IMR-90 (cell line): Measurements from ENCODE around the gene KLK8. TPM values are rescaled to one million over a fixed set of nuclear protein-coding genes. Genes with fewer than 3 reads are reported as not detected.

Experiments
- ATAC-seq: fragments of 200-7000 bp; cut with Tn5 transposase; 2 replicates; pipeline ENCODE4 v1.9.1; 2020; ENCODE audit warnings: low read depth, mild to moderate bottlenecking, moderate library complexity
- BruUV-seq: library from RNA; stranded (reverse); fragments of 400-500 nt; replicated peaks from 2 replicates; lab custom pipeline; 2021; lab: Mats Ljungman, UMichigan
- CTCF ChIA-PET: fragments of 300-600 bp; formaldehyde crosslinking; extraction: SDS; loops from one replicate; lab custom pipeline; 2021; ENCODE audit warnings: antibody characterized with exemption; lab: Yijun Ruan, JAX
- POLR2A ChIA-PET: fragments of 300-600 bp; sonication (Branson Sonifier 250); formaldehyde crosslinking; loops from one replicate; lab custom pipeline; 2022; ENCODE audit warnings: antibody characterized with exemption; ENCODE audit not compliant: unreplicated experiment; lab: Charles Lee
- DNase-seq: peaks from one replicate; pipeline ENCODE4 v3.0.0; 2013
- H2AFZ ChIP-seq: replicated peaks from 2 replicates; pipeline ENCODE3; 2013; ENCODE audit warnings: low read length, mild to moderate bottlenecking; ENCODE audit not compliant: poor library complexity
- H2AK5ac ChIP-seq: 2 replicates; pipeline ENCODE4 v1.6.1; 2013; ENCODE audit warnings: low read depth, low read length, inconsistent platforms
- H2AK9ac ChIP-seq: replicated peaks from 2 replicates; pipeline ENCODE3; 2013; ENCODE audit warnings: mild to moderate bottlenecking, low read depth, low read length, moderate library complexity; ENCODE audit not compliant: poor library complexity
- H2BK120ac ChIP-seq: 2 replicates; pipeline ENCODE4 v1.6.1; 2013; ENCODE audit warnings: low read depth, low read length, inconsistent platforms
- H2BK15ac ChIP-seq: 3 replicates; pipeline ENCODE4 v1.6.1; 2013; ENCODE audit warnings: low read depth, low read length, inconsistent platforms
- H2BK20ac ChIP-seq: 2 replicates; pipeline ENCODE4 v1.6.1; 2013; ENCODE audit warnings: low read depth, mild to moderate bottlenecking, inconsistent platforms, low read length, moderate library complexity
- H2BK5ac ChIP-seq: 2 replicates; pipeline ENCODE4 v1.6.1; 2013; ENCODE audit warnings: mild to moderate bottlenecking, low read depth, low read length, inconsistent platforms; ENCODE audit not compliant: poor library complexity, severe bottlenecking
- H3K14ac ChIP-seq: replicated peaks from 2 replicates; pipeline ENCODE4 v1.6.1; 2013; ENCODE audit warnings: low read depth, low read length, inconsistent platforms
- H3K18ac ChIP-seq: 2 replicates; pipeline ENCODE4 v1.6.1; 2013; ENCODE audit warnings: low read depth, low read length, control low read depth
- H3K23ac ChIP-seq: 2 replicates; pipeline ENCODE4 v1.6.1; 2013; ENCODE audit warnings: low read depth, low read length, inconsistent platforms
- H3K27ac ChIP-seq: 2 replicates; pipeline ENCODE4 v1.5.1; 2013; ENCODE audit warnings: mild to moderate bottlenecking, control low read depth, low read length; ENCODE audit not compliant: insufficient read depth
- H3K27me3 ChIP-seq: 2 replicates; pipeline ENCODE4 v1.6.1; 2013; ENCODE audit warnings: low read length; ENCODE audit not compliant: control insufficient read depth, insufficient read depth
- H3K36me3 ChIP-seq: 2 replicates; pipeline ENCODE4 v1.6.1; 2013; ENCODE audit warnings: low read length, mixed read lengths; ENCODE audit not compliant: control insufficient read depth, insufficient read depth
- H3K4ac ChIP-seq: 2 replicates; pipeline ENCODE4 v1.6.1; 2013; ENCODE audit warnings: low read depth, low read length, inconsistent platforms
- H3K4me1 ChIP-seq: 2 replicates; pipeline ENCODE4 v1.6.1; 2013; ENCODE audit warnings: low read length, mixed read lengths; ENCODE audit not compliant: control insufficient read depth, insufficient read depth
- H3K4me2 ChIP-seq: 2 replicates; pipeline ENCODE4 v1.6.1; 2013; ENCODE audit warnings: low read depth, mild to moderate bottlenecking, control low read depth, low read length, moderate library complexity
- H3K4me3 ChIP-seq: 2 replicates; pipeline ENCODE4 v1.5.1; 2013; ENCODE audit warnings: low read depth, mild to moderate bottlenecking, control low read depth, low read length, moderate library complexity; ENCODE audit not compliant: insufficient read depth
- H3K56ac ChIP-seq: 2 replicates; pipeline ENCODE4 v1.6.1; 2013; ENCODE audit warnings: low read length, inconsistent platforms; ENCODE audit not compliant: insufficient read depth; ENCODE audit errors: extremely low read depth
- H3K79me1 ChIP-seq, 2 experiments: 2 replicates each; pipeline ENCODE4 v1.6.1; 2013; ENCODE audit warnings: low read length in 2 of 2, inconsistent platforms in 1 of 2, low read depth in 1 of 2
- H3K9ac ChIP-seq: 2 replicates; pipeline ENCODE4 v1.6.1; 2013; ENCODE audit warnings: low read depth, low read length, control low read depth
- H3K9me1 ChIP-seq: 2 replicates; pipeline ENCODE4 v1.6.1; 2013; ENCODE audit warnings: low read length, inconsistent platforms; ENCODE audit not compliant: insufficient read depth
- H3K9me3 ChIP-seq: 2 replicates; pipeline ENCODE4 v1.6.1; 2013; ENCODE audit warnings: low read length; ENCODE audit not compliant: control insufficient read depth, insufficient read depth
- H4K20me1 ChIP-seq: 2 replicates; pipeline ENCODE4 v1.6.1; 2013; ENCODE audit warnings: low read length, inconsistent platforms; ENCODE audit not compliant: insufficient read depth
- H4K5ac ChIP-seq: 2 replicates; pipeline ENCODE4 v1.6.1; 2013; ENCODE audit warnings: mild to moderate bottlenecking, low read depth, low read length, control low read depth
- H4K8ac ChIP-seq, 2 experiments: 2 replicates each; pipeline ENCODE4 v1.6.1; 2013; ENCODE audit warnings: low read depth in 2 of 2, low read length in 2 of 2, control low read depth in 1 of 2, inconsistent platforms in 1 of 2
- H4K91ac ChIP-seq: 2 replicates; pipeline ENCODE4 v1.6.1; 2013; ENCODE audit warnings: low read depth, low read length, inconsistent platforms; ENCODE audit not compliant: insufficient read depth
- BHLHE40 ChIP-seq: fragments of 150-350 bp; IDR thresholded peaks from 2 replicates; pipeline ENCODE4 v1.6.1; 2016; ENCODE audit warnings: mild to moderate bottlenecking, low read depth, low read length
- CEBPB ChIP-seq: IDR thresholded peaks from 2 replicates; pipeline ENCODE4 v1.6.1; 2012; ENCODE audit warnings: low read depth, low read length, improper control_type of control experiment
- CHD1 ChIP-seq: IDR thresholded peaks from 2 replicates; pipeline ENCODE4 v1.6.1; 2012; ENCODE audit warnings: low read depth, low read length, improper control_type of control experiment
- CTCF ChIP-seq: conservative IDR thresholded peaks from 2 replicates; pipeline ENCODE4 v1.5.1; 2012; ENCODE audit warnings: mild to moderate bottlenecking, low read depth, low read length, improper control_type of control experiment
- ELK1 ChIP-seq: fragments of 150-350 bp; IDR thresholded peaks from 2 replicates; pipeline ENCODE4 v1.6.1; 2016; ENCODE audit warnings: low read depth, mild to moderate bottlenecking, low read length, moderate library complexity, borderline replicate concordance
- FOS ChIP-seq: fragments of 150-350 bp; IDR thresholded peaks from 2 replicates; pipeline ENCODE4 v1.6.1; 2016; ENCODE audit warnings: low read depth, low read length
- MAFK ChIP-seq: IDR thresholded peaks from 2 replicates; pipeline ENCODE4 v1.6.1; 2012; ENCODE audit warnings: low read depth, low read length, improper control_type of control experiment
- MAZ ChIP-seq: IDR thresholded peaks from 2 replicates; pipeline ENCODE4 v1.6.1; 2012; ENCODE audit warnings: low read depth, mild to moderate bottlenecking, low read length, improper control_type of control experiment, moderate library complexity, borderline replicate concordance
- MXI1 ChIP-seq: IDR thresholded peaks from 2 replicates; pipeline ENCODE4 v1.6.1; 2012; ENCODE audit warnings: low read depth, mild to moderate bottlenecking, low read length, moderate library complexity, borderline replicate concordance
- NFE2L2 ChIP-seq: fragments of 150-350 bp; IDR thresholded peaks from 2 replicates; pipeline ENCODE4 v1.6.1; 2016; ENCODE audit warnings: low read depth, mild to moderate bottlenecking, low read length
- POLR2A ChIP-seq: IDR thresholded peaks from 2 replicates; pipeline ENCODE4 v1.6.1; 2012; ENCODE audit warnings: mild to moderate bottlenecking, low read depth, low read length
- RAD21 ChIP-seq: IDR thresholded peaks from 2 replicates; pipeline ENCODE4 v1.6.1; 2012; ENCODE audit warnings: low read length, improper control_type of control experiment
- RCOR1 ChIP-seq: IDR thresholded peaks from 2 replicates; pipeline ENCODE4 v1.6.1; 2012; ENCODE audit warnings: mild to moderate bottlenecking, low read length, improper control_type of control experiment; ENCODE audit not compliant: insufficient replicate concordance
- RFX5 ChIP-seq: IDR thresholded peaks from 2 replicates; pipeline ENCODE4 v1.8.0; 2012; ENCODE audit warnings: low read depth, mild to moderate bottlenecking, low read length, moderate library complexity
- SMC3 ChIP-seq: fragments of 150-350 bp; IDR thresholded peaks from 2 replicates; pipeline ENCODE4 v1.6.1; 2016; ENCODE audit warnings: low read depth, mild to moderate bottlenecking, antibody characterized with exemption, low read length, moderate library complexity
- USF2 ChIP-seq: fragments of 150-350 bp; IDR thresholded peaks from 2 replicates; pipeline ENCODE4 v1.6.1; 2017; ENCODE audit warnings: mild to moderate bottlenecking, antibody characterized with exemption, low read length, low read depth
- WGBS, 2 experiments: methylation state at CpG; one replicate each; pipeline versions ENCODE4 v1.1.5 to v1.1.7; 2013; ENCODE audit warnings: missing lambda C conversion rate in 2 of 2; ENCODE audit not compliant: insufficient read length in 1 of 2; ENCODE audit errors: extremely low coverage in 2 of 2; 5-methylcytosine and 5-hydroxymethylcytosine counted together
- dilution Hi-C: fragments of 300-500 bp; cut with HindIII; formaldehyde crosslinking; loops from one replicate; pipeline ENCODE4 v1.14.3; 2018; ENCODE audit warnings: low sequenced_read_pairs; ENCODE audit not compliant: unreplicated experiment
- in situ Hi-C: fragments of 300-500 bp; cut with MboI; formaldehyde crosslinking; loops from 3 replicates; pipeline ENCODE4 v1.14.3; 2019; ENCODE audit warnings: low sequenced_read_pairs, inconsistent platforms, mixed read lengths
- intact Hi-C: fragments of 100-400 bp; cut with micrococcal nuclease; formaldehyde crosslinking; loops from 2 replicates; pipeline ENCODE4 v1.10.0; 2022
- polyA plus RNA-seq, 3 experiments: library from polyadenylated mRNA; depleted of rRNA; stranded (reverse); fragments of >200 nt; gene quantifications; 2 replicates each; pipeline ENCODE4 v1.2.3, GENCODE V29; 2012; ENCODE audit warnings: low replicate concordance in 1 of 3
- total RNA-seq: library from RNA; depleted of rRNA; stranded (reverse); fragments of >200 nt; gene quantifications from 2 replicates; pipeline ENCODE4 v1.2.3, GENCODE V29; 2012

KLK8 gene
- total and polyA plus RNA-seq, 2 of the 4 experiments (the other 2 are of a cell fraction), result not detected

- Histone ChIP-seq H3K4me1 (no peaks in the 10 kb centered on the region), H4K8ac (no peak overlapping the region), H3K9me3 (peaks cover 8% of the 10 kb centered on the region; the same call in 1 of the 2 replicates), H4K5ac (no peak overlapping the region), H2BK15ac (no peak overlapping the region), H3K4me2 (no peak overlapping the region), H2BK120ac (no peak overlapping the region), H3K27me3 (no peaks in the 10 kb centered on the region), H3K23ac (no peak overlapping the region), H3K56ac (no peak overlapping the region), H4K20me1 (no peaks in the 10 kb centered on the region), H2AK9ac (no peak overlapping the region), H3K79me1 (no peaks in the 10 kb centered on the region), H3K27ac (no peak overlapping the region), H2AFZ (no peak overlapping the region), H3K9ac (no peak overlapping the region), H3K18ac (no peak overlapping the region), H3K36me3 (no peaks in the 10 kb centered on the region), H3K4me3 (no peak overlapping the region), H2AK5ac (no peak overlapping the region), H3K4ac (no peak overlapping the region), H3K9me1 (no peaks in the 10 kb centered on the region), H3K14ac (no peak overlapping the region), H4K91ac (no peak overlapping the region), H2BK20ac (no peak overlapping the region), H2BK5ac (no peak overlapping the region)
- no peak for DNase-seq
- TF ChIP-seq POLR2A (no peak), CHD1 (no peak), ELK1 (no peak), SMC3 (no peak), CTCF (no peak), MAZ (no peak), NFE2L2 (no peak), RCOR1 (no peak), FOS (no peak), RFX5 (no peak), MAFK (no peak), CEBPB (no peak), RAD21 (no peak), MXI1 (no peak), USF2 (no peak), BHLHE40 (no peak)
- ATAC-seq, result no peak
- intact Hi-C loops (no loop called here), in situ Hi-C loops (loop anchor here (10.0 kb wide), 1 partner anchor 143 kb away; no protein-coding TSS in a partner anchor), dilution Hi-C loops (no loop called here)
- ChIA-PET POLR2A (no interaction called here), CTCF (no interaction called here)
- BruUV-seq, result no TSS peak
- WGBS, 2 experiments, result 33% methylated on average over 1 of the region's 7 CpGs; no CpG with 5 or more reads in 1 of the 2 experiments
These were observed 29.9 kb upstream of the KLK8 start for GRCh38 chr19:51031220-51031879.
